ENCODE measurements around the gene NR3C2.

The NR3C2 gene

GRCh38 chr4:148097801-148098200, 344.4 kb downstream of the NR3C2 start:
- no peak overlapping the region for H3K27ac ChIP-seq

GRCh38 chr4:148095346-148095923, 346.8 kb downstream of the NR3C2 start:
- H3K27ac ChIP-seq: no peak overlapping the region
- no peak for TF ChIP-seq CTCF (IDR thresholded peaks at IDR 0.05)
- no peak for TF ChIP-seq ZFX (IDR thresholded peaks at IDR 0.05; ENCODE audit: borderline replicate concordance)

More at GRCh38 chr4:148097801-148098200, 344.4 kb downstream of the NR3C2 start:
- no peak for TF ChIP-seq ZFX (IDR thresholded peaks at IDR 0.05; ENCODE audit: borderline replicate concordance)
- TF ChIP-seq CTCF (IDR thresholded peaks at IDR 0.05): no peak

GRCh38 chr4:148094149-148094548, 348.1 kb downstream of the NR3C2 start:
- no peak overlapping the region for H3K27ac ChIP-seq
- TF ChIP-seq ZFX (IDR thresholded peaks at IDR 0.05; ENCODE audit: borderline replicate concordance) (no peak), CTCF (IDR thresholded peaks at IDR 0.05) (no peak)

GRCh38 chr4:148093065-148093464, 349.1 kb downstream of the NR3C2 start:
- TF ChIP-seq ZFX (IDR thresholded peaks at IDR 0.05; ENCODE audit: borderline replicate concordance) (no peak), CTCF (IDR thresholded peaks at IDR 0.05) (no peak)

GRCh38 chr4:148092316-148093014, 349.7 kb downstream of the NR3C2 start:
- H3K27ac ChIP-seq: no peak overlapping the region
- TF ChIP-seq ZFX (IDR thresholded peaks at IDR 0.05; ENCODE audit: borderline replicate concordance) (no peak), CTCF (IDR thresholded peaks at IDR 0.05) (no peak)

More at GRCh38 chr4:148093065-148093464, 349.1 kb downstream of the NR3C2 start:
- no peak overlapping the region for H3K27ac ChIP-seq

- no peak for TF ChIP-seq CTCF (IDR thresholded peaks at IDR 0.05)
- TF ChIP-seq ZFX (IDR thresholded peaks at IDR 0.05; ENCODE audit: borderline replicate concordance): no peak
- H3K27ac ChIP-seq: no peak overlapping the region
Observed at GRCh38 chr4:148091896-148092295, 350.3 kb downstream of the NR3C2 start.
